ENCODE data around the gene ZNF281. TPM values are rescaled to one million over a fixed set of nuclear protein-coding genes. Genes with fewer than 3 reads are reported as not detected.

Gene ZNF281
- total RNA-seq, 1 experiment from 2014 or later: 31.3 TPM

DNA sequence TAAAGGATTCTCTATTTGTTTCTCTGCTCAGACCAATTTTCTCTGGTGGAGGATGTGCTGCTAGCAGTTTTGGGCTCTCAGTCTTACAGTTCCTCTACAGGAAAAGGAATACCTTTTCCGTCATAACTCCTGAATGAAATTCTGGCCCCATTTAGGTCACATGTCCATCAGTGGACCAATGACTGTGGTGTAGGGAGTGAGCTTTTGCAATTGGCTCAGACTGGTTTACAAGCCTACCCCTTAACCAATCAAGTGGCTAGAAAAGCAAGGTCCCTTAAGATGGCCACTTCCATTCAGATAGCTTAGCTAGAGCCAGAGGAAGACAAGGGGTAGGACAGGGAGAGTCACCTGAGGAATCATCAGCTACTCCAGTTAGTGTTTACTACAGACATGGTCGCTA lies 16.4 kb upstream of the ZNF281 start:
- Mint-ChIP-seq H3K27me3 (ENCODE audit: insufficient read depth, unreplicated experiment) (no peaks in the 10 kb centered on the region), H3K9me3 (ENCODE audit: unreplicated experiment) (no peaks in the 10 kb centered on the region), H3K27ac (ENCODE audit: unreplicated experiment) (no peak overlapping the region), H3K36me3 (ENCODE audit: insufficient read depth, unreplicated experiment) (peaks cover 5% of the 10 kb centered on the region), H3K4me1 (ENCODE audit: low read depth, unreplicated experiment) (no peaks in the 10 kb centered on the region), H3K4me3 (ENCODE audit: unreplicated experiment) (no peak overlapping the region)
- no peaks in the 10 kb centered on the region for H3K9me3 ChIP-seq
- H3K4me3 ChIP-seq (ENCODE audit: low read depth, low read length): no peak overlapping the region
- CTCF ChIA-PET: no interaction called here
- POLR2A ChIA-PET: no interaction called here
- no peaks in the 10 kb centered on the region for H3K4me1 ChIP-seq
- H3K27me3 ChIP-seq (replicated peaks; ENCODE audit: control insufficient read depth, insufficient read depth, low read length): no peaks in the 10 kb centered on the region
- DNase-seq: no peak
- intact Hi-C loops (cut with micrococcal nuclease; ENCODE audit: unreplicated experiment): no loop called here
- no peaks in the 10 kb centered on the region for H3K36me3 ChIP-seq (ENCODE audit: control insufficient read depth, insufficient read depth, low read length)
- no peak for TF ChIP-seq CTCF (IDR thresholded peaks at IDR 0.05; ENCODE audit: insufficient read depth in 1 of 2, low read depth in 1 of 2, low read length in 1 of 2, severe bottlenecking in 1 of 2, unreplicated experiment in 1 of 2)
- no TSS peak for BruUV-seq (replicated peaks)

- no peaks in the 10 kb centered on the region for H3K36me3 ChIP-seq (ENCODE audit: control insufficient read depth, insufficient read depth, low read length)
- DNase-seq: no peak
- intact Hi-C loops (cut with micrococcal nuclease; ENCODE audit: unreplicated experiment): no loop called here
- no peak overlapping the region for H3K4me3 ChIP-seq (ENCODE audit: low read depth, low read length)
- Mint-ChIP-seq H3K36me3 (ENCODE audit: insufficient read depth, unreplicated experiment) (peaks cover 5% of the 10 kb centered on the region), H3K4me1 (ENCODE audit: low read depth, unreplicated experiment) (no peaks in the 10 kb centered on the region), H3K9me3 (ENCODE audit: unreplicated experiment) (no peaks in the 10 kb centered on the region), H3K4me3 (ENCODE audit: unreplicated experiment) (no peak overlapping the region), H3K27ac (ENCODE audit: unreplicated experiment) (no peak overlapping the region), H3K27me3 (ENCODE audit: insufficient read depth, unreplicated experiment) (no peaks in the 10 kb centered on the region)
- ChIA-PET POLR2A (no interaction called here), CTCF (no interaction called here)
- no TSS peak for BruUV-seq (replicated peaks)
- no peaks in the 10 kb centered on the region for H3K4me1 ChIP-seq
- no peaks in the 10 kb centered on the region for H3K27me3 ChIP-seq (replicated peaks; ENCODE audit: control insufficient read depth, insufficient read depth, low read length)
- TF ChIP-seq CTCF (IDR thresholded peaks at IDR 0.05; ENCODE audit: insufficient read depth in 1 of 2, low read depth in 1 of 2, low read length in 1 of 2, severe bottlenecking in 1 of 2, unreplicated experiment in 1 of 2): no peak
- no peaks in the 10 kb centered on the region for H3K9me3 ChIP-seq
Observed at GRCh38 chr1:200423235-200423634, 13.4 kb upstream of the ZNF281 start.

DNA sequence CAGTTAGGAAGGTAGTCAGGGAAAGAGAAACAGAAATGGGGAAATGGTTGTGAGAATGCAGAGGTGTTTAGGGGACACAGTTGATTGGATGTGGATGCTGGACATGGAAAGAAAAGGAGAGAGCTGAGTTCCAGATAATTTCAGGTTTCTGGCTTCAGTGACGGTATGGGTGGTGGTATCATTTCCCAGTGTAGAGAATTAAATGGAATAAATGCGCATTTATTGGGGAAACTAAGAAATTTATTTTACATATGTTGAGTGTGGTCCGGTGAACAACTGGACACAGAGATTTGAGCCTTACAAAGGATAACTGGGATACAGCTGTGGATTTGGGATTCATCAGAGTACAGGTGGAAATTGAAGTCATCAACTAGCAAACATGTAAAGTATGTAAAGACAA lies 12.4 kb upstream of the ZNF281 start:
- no peaks in the 10 kb centered on the region for H3K9me3 ChIP-seq
- Mint-ChIP-seq H3K27ac (ENCODE audit: unreplicated experiment) (no peak overlapping the region), H3K9me3 (ENCODE audit: unreplicated experiment) (no peaks in the 10 kb centered on the region), H3K4me1 (ENCODE audit: low read depth, unreplicated experiment) (no peaks in the 10 kb centered on the region), H3K27me3 (ENCODE audit: insufficient read depth, unreplicated experiment) (no peaks in the 10 kb centered on the region), H3K4me3 (ENCODE audit: unreplicated experiment) (no peak overlapping the region), H3K36me3 (ENCODE audit: insufficient read depth, unreplicated experiment) (peaks cover 5% of the 10 kb centered on the region)
- no TSS peak for BruUV-seq (replicated peaks)
- TF ChIP-seq CTCF (IDR thresholded peaks at IDR 0.05; ENCODE audit: insufficient read depth in 1 of 2, low read depth in 1 of 2, low read length in 1 of 2, severe bottlenecking in 1 of 2, unreplicated experiment in 1 of 2): no peak
- no peak overlapping the region for H3K4me3 ChIP-seq (ENCODE audit: low read depth, low read length)
- ChIA-PET POLR2A (no interaction called here), CTCF (no interaction called here)
- H3K4me1 ChIP-seq: no peaks in the 10 kb centered on the region
- no peaks in the 10 kb centered on the region for H3K36me3 ChIP-seq (ENCODE audit: control insufficient read depth, insufficient read depth, low read length)
- H3K27me3 ChIP-seq (replicated peaks; ENCODE audit: control insufficient read depth, insufficient read depth, low read length): no peaks in the 10 kb centered on the region
- DNase-seq: no peak
- intact Hi-C loops (cut with micrococcal nuclease; ENCODE audit: unreplicated experiment): no loop called here
